IPS DF 6.9 (cell line): ENCODE measurements around the gene IFT122.
"Not testable (repeated sequence)": the region's sequence is repeated elsewhere in the genome, so short reads cannot be mapped to it uniquely, and the experiment has no call there.

Source experiments
- DNase-seq: peaks from one replicate; pipeline ENCODE4 v3.0.0-alpha.2; 2013; ENCODE audit warnings: low read depth, low spot score
- H3K27ac ChIP-seq: one replicate; pipeline ENCODE4 v1.5.1; 2013; ENCODE audit warnings: low read length, control low read depth
- H3K27me3 ChIP-seq: 2 replicates; pipeline ENCODE4 v1.6.1; 2013; ENCODE audit warnings: mild to moderate bottlenecking, low read length; ENCODE audit not compliant: control insufficient read depth, insufficient read depth
- H3K36me3 ChIP-seq: 2 replicates; pipeline ENCODE4 v1.6.1; 2013; ENCODE audit warnings: low read length; ENCODE audit not compliant: control insufficient read depth, insufficient read depth
- H3K4me1 ChIP-seq: 2 replicates; pipeline ENCODE4 v1.6.1; 2013; ENCODE audit warnings: low read length; ENCODE audit not compliant: control insufficient read depth, insufficient read depth
- H3K4me3 ChIP-seq: 2 replicates; pipeline ENCODE4 v1.5.1; 2013; ENCODE audit warnings: mild to moderate bottlenecking, low read length
- H3K9me3 ChIP-seq: 2 replicates; pipeline ENCODE4 v1.6.1; 2013; ENCODE audit warnings: low read length, inconsistent platforms; ENCODE audit not compliant: control insufficient read depth, insufficient read depth
- WGBS: extraction: QIAGEN DNeasy Blood & Tissue Kit; methylation state at CpG from one replicate; pipeline ENCODE4 v1.1.7; 2013; ENCODE audit warnings: mixed read lengths, missing lambda C conversion rate; ENCODE audit not compliant: insufficient read length, insufficient coverage; 5-methylcytosine and 5-hydroxymethylcytosine counted together

The IFT122 gene

GRCh38 chr3:129469026-129469425 is 29.0 kb downstream of the IFT122 start:
- Histone ChIP-seq H3K36me3 (no peaks in the 10 kb centered on the region), H3K4me1 (no peaks in the 10 kb centered on the region), H3K27me3 (no peaks in the 10 kb centered on the region), H3K9me3 (no peaks in the 10 kb centered on the region), H3K27ac (no peak overlapping the region), H3K4me3 (no peak overlapping the region)
- no peak for DNase-seq
- WGBS: no CpG with 5 or more reads among the region's 2 CpGs

GRCh38 chr3:129470861-129471260 is 30.8 kb downstream of the IFT122 start:
- Histone ChIP-seq H3K27ac (no peak overlapping the region), H3K4me1 (no peaks in the 10 kb centered on the region; the same call in 1 of the 2 replicates), H3K27me3 (no peaks in the 10 kb centered on the region), H3K4me3 (no peak overlapping the region), H3K9me3 (no peaks in the 10 kb centered on the region), H3K36me3 (no peaks in the 10 kb centered on the region)
- no CpG with 5 or more reads among the region's 2 CpGs for WGBS
- DNase-seq: no peak

GRCh38 chr3:129473067-129473768 is 33.2 kb downstream of the IFT122 start:
- WGBS: no CpG with 5 or more reads among the region's 4 CpGs
- peaks cover 3% of the 10 kb centered on the region; the same call in 1 of the 2 replicates for H3K36me3 ChIP-seq
- no peaks in the 10 kb centered on the region for H3K9me3 ChIP-seq
- no peak for DNase-seq
- no peaks in the 10 kb centered on the region; the same call in 1 of the 2 replicates for H3K4me1 ChIP-seq
- H3K27ac ChIP-seq: no peak overlapping the region
- H3K27me3 ChIP-seq: no peaks in the 10 kb centered on the region
- no peak overlapping the region for H3K4me3 ChIP-seq

GRCh38 chr3:129473769-129474152 is 33.7 kb downstream of the IFT122 start:
- Histone ChIP-seq H3K4me3 (no peak overlapping the region), H3K9me3 (no peaks in the 10 kb centered on the region), H3K27me3 (no peaks in the 10 kb centered on the region), H3K4me1 (no peaks in the 10 kb centered on the region; the same call in 1 of the 2 replicates), H3K36me3 (peaks cover 3% of the 10 kb centered on the region; the same call in 1 of the 2 replicates), H3K27ac (no peak overlapping the region)
- no peak for DNase-seq
- WGBS: 100% methylated on average over 1 of the region's 4 CpGs

GRCh38 chr3:129474984-129475804 is 35.2 kb downstream of the IFT122 start:
- Histone ChIP-seq H3K4me1 (no peaks in the 10 kb centered on the region; the same call in 1 of the 2 replicates), H3K9me3 (no peaks in the 10 kb centered on the region), H3K36me3 (peaks cover 3% of the 10 kb centered on the region; the same call in 1 of the 2 replicates), H3K27me3 (no peaks in the 10 kb centered on the region), H3K4me3 (no peak overlapping the region), H3K27ac (no peak overlapping the region)
- WGBS: no CpG with 5 or more reads among the region's 10 CpGs
- no peak for DNase-seq

GRCh38 chr3:129475863-129476262 is 35.8 kb downstream of the IFT122 start:
- Histone ChIP-seq H3K36me3 (peaks cover 3% of the 10 kb centered on the region; the same call in 1 of the 2 replicates), H3K4me1 (no peaks in the 10 kb centered on the region; the same call in 1 of the 2 replicates), H3K27ac (no peak overlapping the region), H3K9me3 (no peaks in the 10 kb centered on the region), H3K4me3 (no peak overlapping the region), H3K27me3 (no peaks in the 10 kb centered on the region)
- no peak for DNase-seq
- no CpG with 5 or more reads among the region's 3 CpGs for WGBS

- Histone ChIP-seq H3K36me3 (peaks cover 3% of the 10 kb centered on the region; the same call in 1 of the 2 replicates), H3K27ac (no peak overlapping the region), H3K4me1 (no peaks in the 10 kb centered on the region; the same call in 1 of the 2 replicates), H3K27me3 (no peaks in the 10 kb centered on the region), H3K9me3 (no peaks in the 10 kb centered on the region), H3K4me3 (no peak overlapping the region)
- WGBS: no CpG with 5 or more reads among the region's 6 CpGs
- DNase-seq: no peak
Observed at GRCh38 chr3:129476586-129476985, 36.6 kb downstream of the IFT122 start.

GRCh38 chr3:129481225-129481765 is 41.3 kb downstream of the IFT122 start:
- not testable (repeated sequence) for H3K36me3 ChIP-seq

GRCh38 chr3:129481766-129482332 is 41.8 kb downstream of the IFT122 start:
- peaks cover 8% of the 10 kb centered on the region for H3K4me1 ChIP-seq
- no CpG with 5 or more reads among the region's 12 CpGs for WGBS
- no peaks in the 10 kb centered on the region for H3K9me3 ChIP-seq
- DNase-seq: no peak
- H3K4me3 ChIP-seq: no peak overlapping the region
- no peak overlapping the region for H3K27ac ChIP-seq
- H3K36me3 ChIP-seq: 0 out of 2 replicates have a peak, but pooled peaks cover 3% of the 10 kb centered on the region
- H3K27me3 ChIP-seq: no peaks in the 10 kb centered on the region

More at GRCh38 chr3:129481225-129481765, 41.3 kb downstream of the IFT122 start:
- not testable (repeated sequence) for H3K4me1 ChIP-seq, H3K27me3 ChIP-seq, H3K4me3 ChIP-seq, DNase-seq, H3K9me3 ChIP-seq, H3K27ac ChIP-seq
- no CpG with 5 or more reads among the region's 11 CpGs for WGBS

- peaks cover 9% of the 10 kb centered on the region for H3K4me1 ChIP-seq
- WGBS: no CpG with 5 or more reads among the region's 1 CpG
- no peak overlapping the region for H3K4me3 ChIP-seq
- H3K27ac ChIP-seq: no peak overlapping the region
- H3K9me3 ChIP-seq: no peaks in the 10 kb centered on the region
- H3K36me3 ChIP-seq: 0 out of 2 replicates have a peak, but pooled peaks cover 3% of the 10 kb centered on the region
- no peaks in the 10 kb centered on the region for H3K27me3 ChIP-seq
- DNase-seq: no peak
Observed at GRCh38 chr3:129482721-129483120, 42.7 kb downstream of the IFT122 start.
